HEK293 (cell line): Measurements from ENCODE around the gene WDR73.

Experiments
- CTCF ChIA-PET: fragments of 350-600 bp; formaldehyde crosslinking; extraction: SDS; loops from one replicate; lab custom pipeline; 2021; ENCODE audit warnings: antibody characterized with exemption; lab: Yijun Ruan, JAX
- POLR2A ChIA-PET: fragments of 300-600 bp; formaldehyde crosslinking; extraction: SDS; loops from one replicate; lab custom pipeline; 2020; ENCODE audit warnings: antibody characterized with exemption, inconsistent platforms; lab: Yijun Ruan, JAX
- H3K27ac ChIP-seq: fragments of 200-500 bp; sonication (Bioruptor generic); 2 replicates; pipeline ENCODE4 v1.5.1; 2014; ENCODE audit warnings: low read depth, low read length, control low read depth, inconsistent platforms; ENCODE audit errors: extremely low read depth
- H3K36me3 ChIP-seq, 2 experiments: fragments of 200-500 bp in 1 of 2; sonication (Bioruptor generic) in 1 of 2; 1 replicate in 1 of 2; 2 replicates in 1 of 2; pipeline ENCODE4 v1.5.1; 2014 to 2017; ENCODE audit warnings: inconsistent platforms in 2 of 2, low read length in 2 of 2; ENCODE audit not compliant: control insufficient read depth in 2 of 2, insufficient read depth in 1 of 2
- H3K4me1 ChIP-seq: fragments of 200-500 bp; sonication (Bioruptor generic); 2 replicates; pipeline ENCODE4 v1.5.1; 2014; ENCODE audit warnings: mild to moderate bottlenecking, low read length, inconsistent platforms; ENCODE audit not compliant: control insufficient read depth, insufficient read depth
- H3K4me3 ChIP-seq: 2 replicates; pipeline ENCODE4 v1.5.1; 2011; ENCODE audit warnings: low read depth, mild to moderate bottlenecking, control low read depth, low read length, moderate library complexity
- H3K9me3 ChIP-seq: fragments of 200-500 bp; sonication (Bioruptor generic); 2 replicates; pipeline ENCODE4 v1.5.1; 2014; ENCODE audit warnings: low read depth, low read length, inconsistent platforms; ENCODE audit not compliant: control insufficient read depth, insufficient read depth
- GLIS1 ChIP-seq: fragments of 450-650 bp; formaldehyde crosslinking; IDR thresholded peaks from 2 replicates; pipeline ENCODE4 v1.5.1; 2016; ENCODE audit warnings: missing biosample characterization, missing genetic modification characterization
- GLIS2 ChIP-seq: fragments of 450-650 bp; formaldehyde crosslinking; IDR thresholded peaks from 2 replicates; pipeline ENCODE4 v1.5.1; 2016; ENCODE audit warnings: missing biosample characterization, missing genetic modification characterization
- HIC1 ChIP-seq: fragments of 450-650 bp; formaldehyde crosslinking; IDR thresholded peaks from 2 replicates; pipeline ENCODE4 v1.5.1; 2016; ENCODE audit warnings: missing biosample characterization, missing genetic modification characterization
- KLF9 ChIP-seq: fragments of 450-650 bp; formaldehyde crosslinking; IDR thresholded peaks from 2 replicates; pipeline ENCODE4 v1.5.1; 2016; ENCODE audit warnings: missing biosample characterization, missing genetic modification characterization, low read depth
- MEIS1 ChIP-seq: sonication (generic); formaldehyde crosslinking; IDR thresholded peaks from 2 replicates; pipeline ENCODE4 v1.8.1; 2022; ENCODE audit warnings: missing genetic modification reagents, mild to moderate bottlenecking, borderline replicate concordance
- TRIM28 ChIP-seq: IDR thresholded peaks from 2 replicates; pipeline ENCODE4 v1.6.1; 2011; ENCODE audit warnings: low read length, control low read depth, borderline replicate concordance
- ZBTB11 ChIP-seq: fragments of 450-650 bp; formaldehyde crosslinking; conservative IDR thresholded peaks from 2 replicates; pipeline ENCODE4 v1.5.1; 2016; ENCODE audit warnings: low read depth, missing biosample characterization, missing genetic modification characterization
- ZBTB7A ChIP-seq: fragments of 450-650 bp; formaldehyde crosslinking; IDR thresholded peaks from 2 replicates; pipeline ENCODE4 v1.5.1; 2016; ENCODE audit warnings: low read depth, missing biosample characterization, missing genetic modification characterization
- ZIC2 ChIP-seq: fragments of 450-650 bp; formaldehyde crosslinking; IDR thresholded peaks from 2 replicates; pipeline ENCODE4 v1.5.1; 2016; ENCODE audit warnings: missing biosample characterization, missing genetic modification characterization
- ZNF157 ChIP-seq: fragments of 450-650 bp; formaldehyde crosslinking; IDR thresholded peaks from 2 replicates; pipeline ENCODE4 v1.5.1; 2016; ENCODE audit warnings: missing biosample characterization, missing genetic modification characterization
- ZNF174 ChIP-seq: fragments of 450-650 bp; formaldehyde crosslinking; IDR thresholded peaks from 2 replicates; pipeline ENCODE4 v1.5.0; 2017; ENCODE audit warnings: missing biosample characterization, mild to moderate bottlenecking, missing genetic modification characterization
- ZNF18 ChIP-seq: fragments of 450-650 bp; formaldehyde crosslinking; IDR thresholded peaks from 2 replicates; pipeline ENCODE4 v1.5.1; 2016; ENCODE audit warnings: missing biosample characterization, missing genetic modification characterization
- ZNF292 ChIP-seq: fragments of 450-650 bp; formaldehyde crosslinking; IDR thresholded peaks from 2 replicates; pipeline ENCODE4 v1.5.1; 2016; ENCODE audit warnings: low read depth, missing biosample characterization, missing genetic modification characterization, borderline replicate concordance
- ZNF366 ChIP-seq: fragments of 450-650 bp; formaldehyde crosslinking; conservative IDR thresholded peaks from 2 replicates; pipeline ENCODE4 v1.5.1; 2016; ENCODE audit warnings: missing biosample characterization, missing genetic modification characterization
- ZNF398 ChIP-seq: fragments of 450-650 bp; formaldehyde crosslinking; IDR thresholded peaks from 2 replicates; pipeline ENCODE4 v1.5.1; 2017; ENCODE audit warnings: missing biosample characterization, missing genetic modification characterization
- ZNF488 ChIP-seq: fragments of 450-650 bp; formaldehyde crosslinking; IDR thresholded peaks from 2 replicates; pipeline ENCODE4 v1.5.1; 2016; ENCODE audit warnings: missing biosample characterization, missing genetic modification characterization
- ZNF555 ChIP-seq: fragments of 450-650 bp; formaldehyde crosslinking; conservative IDR thresholded peaks from 2 replicates; pipeline ENCODE4 v1.5.1; 2017; ENCODE audit warnings: missing biosample characterization, mild to moderate bottlenecking, missing genetic modification characterization, inconsistent platforms
- ZNF624 ChIP-seq: fragments of 450-650 bp; formaldehyde crosslinking; IDR thresholded peaks from 2 replicates; pipeline ENCODE4 v1.5.1; 2017; ENCODE audit warnings: missing biosample characterization, missing genetic modification characterization
- ZNF639 ChIP-seq: fragments of 450-650 bp; formaldehyde crosslinking; IDR thresholded peaks from 2 replicates; pipeline ENCODE4 v1.5.1; 2016; ENCODE audit warnings: missing biosample characterization, missing genetic modification characterization
- ZNF660 ChIP-seq: fragments of 450-650 bp; IDR thresholded peaks from 2 replicates; pipeline ENCODE4 v1.5.1; 2018; ENCODE audit warnings: missing biosample characterization, mild to moderate bottlenecking, missing genetic modification characterization
- ZNF664 ChIP-seq: fragments of 450-650 bp; formaldehyde crosslinking; IDR thresholded peaks from 2 replicates; pipeline ENCODE4 v1.5.1; 2016; ENCODE audit warnings: missing biosample characterization, missing genetic modification characterization
- ZNF670 ChIP-seq: fragments of 450-650 bp; formaldehyde crosslinking; IDR thresholded peaks from 2 replicates; pipeline ENCODE4 v1.5.1; 2016; ENCODE audit warnings: missing biosample characterization, missing genetic modification characterization, low read depth
- ZNF830 ChIP-seq: fragments of 450-650 bp; IDR thresholded peaks from 2 replicates; pipeline ENCODE4 v1.5.0; 2018; ENCODE audit warnings: missing biosample characterization, missing genetic modification characterization, low read depth, mild to moderate bottlenecking, moderate library complexity
- ZSCAN18 ChIP-seq: fragments of 450-650 bp; formaldehyde crosslinking; IDR thresholded peaks from 2 replicates; pipeline ENCODE4 v1.5.1; 2016; ENCODE audit warnings: missing biosample characterization, missing genetic modification characterization

The WDR73 gene

GRCh38 chr15:84620626-84621025 lies 33.5 kb downstream of the WDR73 start:
- no peak overlapping the region for H3K4me3 ChIP-seq
- TF ChIP-seq ZNF488 (tag by site-specific recombination) = no peak
- TF ChIP-seq ZNF174 (tag by site-specific recombination) = no peak
- no peak for TF ChIP-seq ZIC2
- no peak for TF ChIP-seq ZNF670
- no peak for TF ChIP-seq MEIS1 (CRISPR knock-in tag)
- no peak for TF ChIP-seq ZNF157 (tag by site-specific recombination)
- TF ChIP-seq ZNF292 (tag by site-specific recombination) = no peak
- no peak for TF ChIP-seq ZNF18 (tag by site-specific recombination)
- TF ChIP-seq ZNF555 = no peak
- TF ChIP-seq ZNF398 = no peak
- TF ChIP-seq ZBTB7A = no peak
- no peak for TF ChIP-seq KLF9 (tag by site-specific recombination)
- TF ChIP-seq ZNF664 (tag by site-specific recombination) = no peak
- TF ChIP-seq ZNF639 (tag by site-specific recombination) = no peak
- peaks cover 0 to 27% of the 10 kb centered on the region in 2 experiments; a peak in 2 of 3 replicates for H3K36me3 ChIP-seq
- ChIA-PET CTCF (interaction anchor here (0.9 to 1.1 kb wide), 2 partner anchors 21 to 257 kb away, joined by 3 to 4 read pairs; no protein-coding TSS in a partner anchor), POLR2A (no interaction called here)
- H3K9me3 ChIP-seq = no peaks in the 10 kb centered on the region
- H3K27ac ChIP-seq = no peak overlapping the region
- H3K4me1 ChIP-seq = no peaks in the 10 kb centered on the region

GRCh38 chr15:84616235-84616634 lies 37.8 kb downstream of the WDR73 start:
- H3K27ac ChIP-seq = no peak overlapping the region
- no peaks in the 10 kb centered on the region for H3K4me1 ChIP-seq
- ChIA-PET POLR2A (no interaction called here), CTCF (interaction anchor here (0.6 kb wide), 1 partner anchor 45 kb away, joined by 3 read pairs; no protein-coding TSS in a partner anchor)
- H3K36me3 ChIP-seq = peaks cover 3 to 8% of the 10 kb centered on the region in 2 experiments; a peak in 2 of 3 replicates
- H3K4me3 ChIP-seq = no peak overlapping the region
- H3K9me3 ChIP-seq = no peaks in the 10 kb centered on the region
- TF ChIP-seq GLIS1 (tag by site-specific recombination) (no peak), HIC1 (no peak), ZNF660 (tag by site-specific recombination) (no peak), TRIM28 (no peak), GLIS2 (tag by site-specific recombination) (no peak), ZNF830 (tag by site-specific recombination) (no peak), ZNF366 (no peak), ZSCAN18 (no peak), ZNF624 (tag by site-specific recombination) (no peak), ZBTB11 (tag by site-specific recombination) (no peak)
